ENCODE data around the gene KCNJ11.

Gene KCNJ11

DNA sequence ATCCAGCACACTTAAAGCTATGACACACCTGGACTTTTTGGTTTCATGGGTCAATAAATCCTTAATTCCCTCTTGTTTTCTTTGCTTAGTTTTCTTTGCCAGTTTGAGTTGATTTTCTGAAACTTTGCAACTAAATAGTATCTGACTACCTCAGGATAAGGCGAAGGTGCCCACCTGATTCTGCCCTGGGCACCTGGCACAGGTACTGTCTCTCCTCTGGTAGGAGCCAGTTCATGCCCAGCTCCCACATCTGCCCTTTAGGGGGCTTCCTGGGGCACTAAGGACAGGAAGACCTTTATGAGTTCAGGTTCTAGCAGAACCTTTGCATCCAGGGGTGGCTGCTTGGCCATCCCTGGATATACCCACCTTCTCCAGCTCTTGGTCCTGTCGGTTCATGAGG, 19.6 kb upstream of the KCNJ11 start:
- no peak for DNase-seq

DNA sequence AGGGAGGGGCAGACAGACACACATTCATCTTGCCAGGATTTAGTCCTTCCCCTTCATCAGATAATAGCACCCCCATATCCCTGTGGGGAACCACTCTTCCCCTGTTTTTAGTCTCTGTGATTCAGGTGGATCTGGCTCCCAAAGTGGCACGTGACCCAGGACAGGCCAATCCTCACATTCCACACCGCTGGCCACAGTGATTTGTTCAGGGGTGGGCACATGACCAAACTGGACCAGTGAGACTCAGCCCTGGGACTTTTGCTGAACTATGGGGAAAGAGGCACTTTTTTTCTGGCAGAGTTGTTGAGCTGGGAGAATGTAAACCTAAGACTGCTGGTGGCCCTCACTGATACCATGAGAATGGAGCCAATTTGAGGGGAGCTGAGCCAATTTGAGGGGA, 19.1 kb upstream of the KCNJ11 start:
- no peak for DNase-seq

DNA sequence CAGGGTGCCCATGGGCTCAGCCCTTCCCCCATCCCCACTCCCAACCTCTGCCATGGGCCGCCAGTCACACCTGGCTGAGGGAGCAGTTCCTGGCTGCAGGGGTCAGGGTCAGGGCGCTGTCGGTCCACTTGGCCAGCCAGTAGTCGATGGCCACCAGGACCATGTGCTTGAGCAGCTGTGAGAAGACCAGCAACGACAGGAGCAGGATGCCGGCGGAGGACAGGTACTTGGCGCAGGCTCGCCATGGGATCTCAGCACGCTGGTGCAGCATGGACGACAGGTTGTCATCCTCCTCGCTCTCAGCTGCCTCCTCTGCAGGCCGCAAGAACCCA, 18.3 kb upstream of the KCNJ11 start:
- DNase-seq, result no peak

DNA sequence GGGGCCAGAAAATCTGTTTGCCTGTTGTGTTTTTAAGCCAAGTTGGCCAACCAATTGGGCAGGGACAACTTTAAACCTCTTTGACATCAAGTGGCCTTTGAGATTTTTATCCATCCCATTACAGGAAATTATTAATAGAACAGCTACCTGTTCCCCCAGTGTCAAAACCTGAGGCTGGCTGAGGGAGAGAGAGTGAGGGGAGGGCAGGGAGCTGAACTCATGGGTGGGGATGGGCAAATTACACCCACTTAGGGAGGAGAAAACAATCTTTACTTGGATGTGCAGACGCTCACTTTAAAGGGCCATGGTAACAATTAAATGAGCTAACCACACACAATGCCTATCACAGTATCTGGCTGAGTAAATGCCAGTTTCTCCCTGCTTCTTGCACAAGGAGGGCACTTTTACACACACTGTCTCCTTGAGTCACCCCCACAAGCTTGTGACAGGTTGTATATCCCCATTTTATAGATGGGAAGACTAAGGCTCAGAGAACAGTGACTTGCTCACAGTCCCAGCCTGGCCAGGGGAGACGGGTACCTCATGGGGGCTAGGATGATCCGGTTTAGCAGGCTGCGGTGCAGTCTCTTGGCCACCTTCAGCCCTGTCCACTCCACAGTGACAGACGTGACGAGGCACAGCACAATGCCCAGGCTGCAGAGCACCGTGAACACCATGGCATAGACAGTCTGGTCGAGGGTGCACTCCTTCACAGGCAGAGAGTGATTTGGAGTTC, 17.8 kb upstream of the KCNJ11 start:
- no peak for DNase-seq

DNA sequence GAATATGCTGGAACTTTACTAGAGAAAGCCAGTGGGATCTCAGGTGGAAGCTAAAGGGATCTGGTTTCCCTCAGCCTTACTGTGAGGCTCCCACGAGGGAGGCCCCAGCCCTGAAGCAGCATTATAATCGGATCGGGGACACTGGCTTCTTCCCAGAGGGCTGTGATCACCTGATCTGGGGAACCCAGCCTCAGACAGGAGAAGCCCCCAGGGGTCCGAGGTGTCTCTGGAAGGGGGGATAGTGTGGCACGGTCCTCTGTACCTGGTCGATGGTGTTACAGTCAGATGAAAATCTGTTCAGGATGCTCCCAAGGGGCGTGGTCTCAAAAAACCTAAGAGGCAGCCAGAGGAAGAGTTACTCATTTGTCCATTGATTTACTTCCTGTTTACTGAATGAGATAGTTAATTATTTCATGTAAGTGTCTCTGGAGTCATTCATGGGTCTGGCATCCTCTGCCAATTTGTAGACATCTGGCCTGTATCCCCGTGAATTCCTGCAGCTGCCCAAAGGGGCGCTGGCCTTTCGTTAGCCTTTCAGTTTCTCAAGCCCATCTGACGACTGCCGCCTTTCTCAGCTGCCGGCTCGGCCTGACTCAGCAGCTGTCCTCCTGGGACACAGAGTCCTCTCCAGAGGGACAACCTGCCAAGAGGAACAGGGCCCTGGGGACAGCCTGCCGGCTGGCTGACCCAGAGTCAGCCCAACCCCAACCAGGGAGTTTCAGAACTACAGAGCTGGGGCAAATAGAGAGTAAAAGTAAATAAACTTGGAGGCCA, 17.0 kb upstream of the KCNJ11 start:
- DNase-seq, result no peak

DNA sequence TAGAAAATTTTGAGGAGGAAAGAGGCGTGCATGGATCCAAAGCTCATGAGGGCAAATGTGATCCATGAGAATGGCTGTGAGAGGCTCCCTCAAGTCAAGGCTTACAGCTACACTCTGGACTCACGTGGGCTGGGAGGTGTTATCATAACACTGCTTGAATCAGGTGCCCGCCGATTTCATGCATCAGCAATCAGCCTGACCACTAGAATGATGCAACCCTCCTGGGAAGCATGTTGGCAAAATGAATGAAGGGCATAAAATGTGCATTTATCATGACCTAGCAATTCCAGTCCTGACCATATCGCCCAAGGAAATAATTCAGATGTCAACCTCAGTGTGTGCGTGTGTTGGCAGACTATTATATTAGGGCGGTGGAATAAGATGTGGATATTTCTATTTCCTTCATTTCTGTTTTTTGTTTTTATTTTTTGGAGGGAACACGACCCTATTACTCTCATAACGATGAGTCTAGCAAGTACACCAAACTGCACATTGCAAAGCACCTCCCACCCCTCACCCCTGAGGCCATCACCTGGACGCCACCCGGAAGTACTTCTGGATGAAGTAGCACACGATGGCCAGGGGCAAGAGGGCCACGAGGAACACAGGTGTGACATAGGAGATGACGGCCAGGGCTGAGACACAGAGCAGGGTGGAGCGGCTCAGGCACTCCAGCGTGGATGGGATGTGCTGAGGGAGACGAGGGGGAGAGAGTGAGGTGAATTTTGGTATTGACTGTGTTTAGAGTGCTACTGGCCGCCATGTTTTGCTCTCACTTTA, 15.7 kb upstream of the KCNJ11 start:
- no peak for DNase-seq

DNA sequence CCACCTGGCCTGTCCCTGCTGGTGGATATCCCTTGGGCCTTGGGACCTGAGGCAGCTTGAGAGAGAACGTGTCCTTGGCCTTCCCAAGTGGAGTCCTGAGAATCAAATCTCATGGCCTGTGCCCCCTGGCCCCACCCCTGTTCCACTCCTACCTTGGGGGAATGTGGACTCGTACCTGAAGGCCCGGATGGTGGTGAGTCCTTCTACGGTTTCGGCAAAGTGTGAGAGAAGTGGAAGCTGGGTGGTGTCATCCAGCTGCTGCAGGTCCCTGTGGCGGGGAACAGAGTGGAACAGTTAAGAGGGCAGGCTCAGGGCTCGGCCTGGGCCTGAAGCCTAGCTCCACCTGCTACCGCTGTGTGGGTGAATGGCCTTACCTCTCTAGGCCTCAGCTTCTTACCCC, 14.0 kb upstream of the KCNJ11 start:
- no peak for DNase-seq

DNA sequence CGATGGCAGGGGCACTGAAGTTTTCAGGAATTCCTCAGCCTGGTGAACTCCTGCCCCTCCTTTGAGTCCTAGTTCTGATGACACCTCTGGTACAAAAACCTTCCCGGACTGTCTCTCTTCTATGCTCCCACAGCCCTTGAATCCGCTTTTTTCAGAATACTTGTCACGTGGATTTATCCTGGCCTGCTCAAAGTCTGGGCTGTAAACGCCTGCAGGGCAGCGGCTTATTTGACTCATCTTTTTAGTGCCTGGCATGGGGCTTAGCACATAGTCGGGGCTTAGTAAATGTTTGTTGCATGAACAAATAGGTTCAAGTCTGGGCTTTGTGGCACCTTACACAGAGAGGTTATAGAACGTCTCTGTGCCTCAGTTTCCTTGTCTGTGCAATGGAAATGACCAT, 13.4 kb upstream of the KCNJ11 start:
- DNase-seq, result no peak

DNA sequence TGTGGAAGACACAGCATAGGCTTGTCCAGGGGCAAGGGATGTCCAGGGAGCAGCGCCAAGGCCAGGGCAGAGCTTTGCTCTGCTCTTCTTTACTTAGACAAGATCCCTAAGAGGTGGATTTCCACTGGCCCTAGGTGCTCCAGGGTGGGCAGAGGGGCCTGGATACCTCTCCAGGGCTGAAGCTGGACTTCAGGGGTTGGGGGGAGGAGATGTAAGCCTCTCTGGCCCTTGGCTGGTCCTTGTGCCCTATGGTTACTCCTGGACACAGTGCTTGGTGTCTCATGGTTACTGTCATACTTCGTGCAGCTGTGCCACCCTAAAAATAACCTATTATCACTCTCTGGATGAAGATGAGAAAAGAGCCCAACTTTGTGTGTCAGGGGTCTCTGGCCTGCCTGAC, 12.9 kb upstream of the KCNJ11 start:
- no peak for DNase-seq

DNA sequence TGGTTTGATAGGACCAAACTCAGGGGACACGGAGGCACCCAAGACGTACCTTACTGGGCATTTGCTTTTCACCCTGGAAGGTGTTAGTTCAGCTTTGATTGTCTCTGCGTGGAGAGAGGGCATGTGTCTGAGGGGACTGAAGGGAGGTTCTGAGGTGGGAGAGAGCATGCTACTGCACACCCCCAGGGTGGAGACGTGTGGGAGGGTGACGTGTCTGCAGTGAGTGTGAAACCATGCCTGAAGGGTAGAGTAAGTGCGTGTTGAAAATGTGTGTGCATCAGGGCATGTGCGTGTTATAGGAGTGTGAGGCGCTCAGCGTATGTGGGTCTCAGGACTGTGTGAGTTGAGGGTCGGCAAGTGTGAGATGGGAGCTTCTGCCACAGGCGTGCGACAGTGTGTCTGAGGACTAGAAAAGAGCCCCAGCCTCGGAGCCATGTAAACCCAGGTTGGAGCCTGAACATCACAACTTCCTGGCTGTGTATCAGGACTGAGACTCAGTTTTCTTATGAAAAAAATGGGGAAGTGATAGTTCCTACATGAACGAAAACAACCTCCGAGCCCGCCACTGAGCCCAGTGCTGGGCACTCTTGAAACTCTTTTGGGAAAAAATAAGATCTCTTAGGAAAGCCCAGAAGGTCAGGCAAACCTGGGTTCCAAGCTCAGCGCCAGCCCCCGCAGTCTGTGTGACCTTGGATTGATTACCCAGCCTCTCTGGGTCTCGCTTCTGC, 11.8 kb upstream of the KCNJ11 start:
- DNase-seq, result no peak

DNA sequence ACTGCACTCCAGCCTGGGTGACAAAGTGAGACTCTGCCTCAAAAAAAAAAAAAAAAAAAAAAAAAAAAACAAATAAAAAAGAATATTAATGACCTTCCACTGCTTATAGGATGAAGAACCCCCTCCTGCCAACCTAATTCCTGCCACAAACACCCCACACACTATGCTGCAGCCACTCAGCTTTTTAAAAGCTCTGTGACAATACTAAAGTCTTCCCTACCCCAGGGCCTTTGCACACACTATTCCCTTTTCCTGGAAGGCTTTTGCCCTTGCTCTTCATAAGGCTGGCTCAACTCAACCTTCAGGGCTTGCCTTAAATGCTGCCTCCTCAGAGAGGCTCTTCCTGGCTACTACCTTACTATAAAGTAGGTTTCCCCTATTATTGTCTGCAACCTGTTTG, 10.8 kb upstream of the KCNJ11 start:
- no peak for DNase-seq

DNA sequence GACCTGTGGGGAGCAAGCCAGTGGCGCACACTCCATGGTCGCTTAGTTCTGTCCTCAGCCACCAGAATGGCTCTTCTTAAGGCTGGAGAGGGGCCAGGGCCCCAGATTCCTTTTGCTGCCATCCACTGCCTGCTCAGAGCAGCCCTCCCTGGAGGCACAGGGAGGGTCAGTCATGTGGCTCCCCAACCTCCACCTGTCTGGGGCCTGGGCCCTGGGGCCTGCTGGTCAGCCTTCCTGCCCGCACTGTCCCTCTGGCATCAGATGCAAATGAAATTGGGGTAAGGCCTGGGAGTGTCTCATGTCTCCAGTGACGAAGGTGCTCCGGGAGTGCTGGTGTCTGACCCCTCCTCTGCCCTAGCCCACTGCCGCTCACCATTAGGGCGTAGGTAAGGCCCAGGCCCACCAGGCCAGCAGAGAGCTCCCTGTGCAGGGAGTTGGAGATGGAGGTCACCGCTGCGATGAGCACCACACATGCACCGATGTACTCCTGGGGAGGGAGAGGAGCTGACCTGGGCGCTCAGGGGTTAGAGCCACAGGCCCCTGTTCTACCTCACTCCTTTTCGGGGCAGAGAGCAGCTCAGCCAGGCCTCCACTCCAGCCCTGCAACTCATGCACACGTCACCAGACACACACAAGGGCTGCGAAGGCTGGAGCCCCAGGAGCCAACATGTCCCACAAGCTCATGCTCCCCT, 9.0 kb upstream of the KCNJ11 start:
- no peak for DNase-seq

DNA sequence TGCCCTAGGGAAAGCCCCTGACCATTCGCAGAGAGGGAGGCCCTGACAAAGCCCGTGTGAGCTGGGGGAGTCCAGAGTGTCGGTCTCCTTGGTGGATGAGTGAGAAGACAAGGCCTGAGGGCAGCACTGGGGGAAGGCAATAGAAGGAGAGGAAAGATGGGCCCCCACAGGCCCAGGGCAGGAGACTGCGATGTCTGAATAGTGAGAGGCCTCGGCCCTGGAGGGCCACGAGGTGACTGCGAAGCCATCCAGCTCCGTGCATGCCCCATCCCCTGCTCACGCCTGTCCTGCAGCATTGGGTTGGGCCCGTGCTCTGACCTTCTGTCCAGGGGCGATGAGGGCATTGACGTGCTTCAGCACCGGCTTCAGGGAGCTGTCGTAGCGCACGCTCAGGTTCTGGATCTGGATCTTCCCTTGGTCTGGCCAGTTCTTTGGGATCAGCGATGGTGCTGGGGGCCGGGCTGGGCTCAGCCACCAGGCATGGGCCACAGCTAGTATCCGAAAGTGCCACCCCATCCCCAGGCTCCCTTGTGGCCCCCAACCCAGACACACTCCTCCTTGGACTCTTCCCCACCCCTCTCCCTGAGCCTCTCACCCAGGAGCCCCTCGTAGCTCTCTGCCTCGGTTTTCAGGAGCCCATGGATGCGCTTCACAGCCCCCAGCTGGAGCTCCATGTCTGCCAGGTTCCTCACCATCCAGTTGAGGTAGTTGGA, 8.3 kb upstream of the KCNJ11 start:
- DNase-seq, result no peak

DNA sequence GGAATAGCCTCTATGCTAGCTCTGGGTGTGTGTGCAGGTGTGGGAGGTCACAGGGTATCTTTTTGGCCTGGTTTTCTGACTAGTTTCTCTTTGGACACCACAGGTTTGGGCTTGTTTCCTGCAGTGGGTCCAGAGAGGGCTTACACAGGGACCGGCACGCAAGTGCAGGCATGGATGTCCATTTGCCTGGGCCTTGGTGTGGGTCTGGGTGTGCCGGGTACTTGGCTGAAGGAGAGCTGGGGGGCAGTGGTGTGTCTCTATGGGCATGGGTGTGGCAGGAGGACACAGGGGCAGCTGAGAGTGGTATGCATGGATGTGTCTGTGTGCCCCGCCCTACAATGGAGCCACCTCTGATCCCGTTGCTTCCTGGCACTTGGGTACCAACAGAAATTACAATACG, 7.5 kb upstream of the KCNJ11 start:
- DNase-seq, result no peak

DNA sequence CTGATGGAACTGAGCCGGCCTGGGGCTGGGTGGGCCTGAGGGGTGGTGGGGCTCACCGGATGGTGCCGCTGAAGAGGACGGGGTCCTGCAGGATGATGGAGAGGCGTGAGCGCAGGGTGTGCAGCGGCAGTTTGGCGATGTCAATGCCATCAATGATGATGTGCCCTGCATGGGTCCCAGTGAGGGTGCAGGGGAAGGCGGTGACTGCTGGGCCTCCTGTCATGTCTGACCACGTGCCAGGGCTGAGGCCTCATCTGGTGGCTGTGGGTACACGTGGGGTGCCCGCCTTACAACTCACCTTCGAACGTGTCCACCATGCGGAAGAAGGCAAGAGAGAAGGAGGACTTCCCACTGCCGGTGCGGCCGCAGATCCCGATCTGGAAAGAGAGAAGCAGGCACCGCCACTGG, 7.1 kb upstream of the KCNJ11 start:
- DNase-seq, result no peak

DNA sequence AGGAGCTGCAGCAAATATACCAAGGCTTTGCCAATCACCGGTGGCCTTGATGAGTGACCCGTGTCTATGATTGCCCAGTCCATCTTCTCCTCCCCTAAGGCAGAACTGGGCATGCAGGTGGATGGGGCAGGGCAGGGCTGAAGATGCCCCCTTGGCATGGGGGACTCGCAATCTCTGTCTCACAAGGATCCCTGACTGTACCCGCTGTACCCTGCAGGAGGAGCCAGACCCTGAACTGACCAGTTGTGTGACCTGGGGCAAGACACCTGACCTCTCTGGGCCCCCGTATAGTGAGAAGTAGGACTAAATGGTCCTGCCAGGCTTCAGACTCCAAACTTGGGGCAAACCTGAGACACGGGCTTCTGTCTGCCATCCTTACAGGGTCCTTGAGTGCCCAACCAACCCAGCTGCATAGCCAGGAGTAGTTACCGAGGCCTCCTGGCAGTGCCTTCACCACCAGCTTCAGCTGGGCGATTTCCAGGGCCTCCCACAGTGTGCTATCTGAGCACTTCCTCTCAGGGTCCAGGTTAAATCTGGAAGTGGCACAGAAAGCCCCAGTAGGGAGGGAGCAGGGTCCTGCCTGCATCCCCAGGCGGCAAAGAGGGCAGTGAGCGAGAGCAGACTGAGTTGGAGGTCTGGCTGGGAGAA, 6.4 kb upstream of the KCNJ11 start:
- no peak for DNase-seq

DNA sequence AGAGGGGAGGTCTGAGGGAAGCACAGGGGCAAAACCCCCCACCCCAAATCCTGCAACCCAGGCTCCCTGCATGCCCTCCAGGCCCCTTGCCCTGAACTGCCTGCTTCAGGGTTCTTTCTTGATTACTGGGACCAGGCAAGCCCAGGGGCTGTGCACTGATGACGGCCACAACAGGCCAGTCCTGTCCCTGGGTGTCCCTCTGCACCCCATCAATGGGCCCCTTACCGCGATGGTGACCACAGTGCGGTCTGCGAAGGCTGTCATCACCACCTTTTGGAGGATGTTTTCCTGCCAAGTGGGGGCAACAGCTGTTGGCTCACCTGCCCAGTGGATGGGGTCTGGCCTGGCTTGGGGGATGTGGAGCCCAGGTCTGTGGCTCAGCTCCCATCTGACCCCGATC, 5.0 kb upstream of the KCNJ11 start:
- DNase-seq, result no peak

DNA sequence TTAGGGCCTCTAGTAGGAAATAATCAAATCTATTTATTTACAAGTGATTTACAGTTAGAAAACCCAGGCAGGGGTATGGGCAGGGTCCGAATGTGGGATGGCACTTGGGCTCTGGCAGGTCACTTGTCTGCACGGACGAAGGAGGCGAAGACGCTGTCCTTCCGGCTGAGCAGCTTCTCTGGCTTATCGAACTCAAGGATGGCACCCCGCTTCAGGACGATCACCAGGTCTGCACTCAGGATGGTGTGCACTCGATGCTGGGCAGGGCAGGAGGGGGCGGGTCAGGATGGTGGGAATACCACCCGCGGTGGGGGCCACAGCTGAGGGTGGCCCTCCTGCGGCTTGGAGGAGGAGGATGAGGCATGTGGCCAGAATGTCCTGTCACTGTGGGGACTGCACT, 4.4 kb upstream of the KCNJ11 start:
- DNase-seq, result no peak

DNA sequence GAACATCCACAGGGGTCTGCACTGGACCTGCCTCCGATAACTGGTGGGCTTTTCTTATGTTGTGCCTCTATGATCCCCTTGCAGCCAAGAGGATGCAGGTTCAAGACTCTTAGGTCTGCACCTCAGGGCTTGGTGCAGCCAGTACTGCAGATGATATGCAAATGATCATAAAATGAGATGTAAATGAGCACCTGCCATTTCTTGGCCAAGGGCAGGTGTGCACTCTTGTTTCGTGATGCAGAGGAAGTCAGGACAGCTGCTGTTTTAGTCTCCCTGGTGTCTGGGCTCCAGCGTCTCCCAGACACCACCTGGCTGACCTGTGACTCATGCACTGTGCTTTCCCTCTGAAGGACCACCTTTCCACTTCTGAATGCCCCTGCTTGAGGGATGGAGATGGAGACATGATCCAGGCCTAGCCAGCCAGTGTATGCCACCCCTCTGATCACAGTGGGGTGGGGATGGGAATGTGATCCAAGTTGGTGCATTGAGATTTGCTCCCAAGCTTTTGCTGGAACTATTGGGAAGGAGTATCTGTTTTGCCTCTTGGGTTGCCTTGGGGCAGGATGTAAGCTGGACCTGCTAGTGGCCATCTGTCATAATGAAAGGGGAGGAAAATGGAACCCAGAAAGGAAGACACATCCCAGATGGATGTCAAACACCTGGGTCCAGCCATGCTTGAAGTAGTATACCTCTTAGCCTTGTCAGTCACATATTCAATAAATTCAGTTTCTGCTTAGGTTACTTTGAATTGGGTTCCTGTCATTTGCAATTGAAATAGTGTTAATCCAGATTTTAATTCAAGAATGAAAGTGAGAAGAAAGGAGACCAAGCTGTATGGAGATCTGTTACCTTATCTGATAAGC, 3.3 kb upstream of the KCNJ11 start:
- DNase-seq, result no peak

DNA sequence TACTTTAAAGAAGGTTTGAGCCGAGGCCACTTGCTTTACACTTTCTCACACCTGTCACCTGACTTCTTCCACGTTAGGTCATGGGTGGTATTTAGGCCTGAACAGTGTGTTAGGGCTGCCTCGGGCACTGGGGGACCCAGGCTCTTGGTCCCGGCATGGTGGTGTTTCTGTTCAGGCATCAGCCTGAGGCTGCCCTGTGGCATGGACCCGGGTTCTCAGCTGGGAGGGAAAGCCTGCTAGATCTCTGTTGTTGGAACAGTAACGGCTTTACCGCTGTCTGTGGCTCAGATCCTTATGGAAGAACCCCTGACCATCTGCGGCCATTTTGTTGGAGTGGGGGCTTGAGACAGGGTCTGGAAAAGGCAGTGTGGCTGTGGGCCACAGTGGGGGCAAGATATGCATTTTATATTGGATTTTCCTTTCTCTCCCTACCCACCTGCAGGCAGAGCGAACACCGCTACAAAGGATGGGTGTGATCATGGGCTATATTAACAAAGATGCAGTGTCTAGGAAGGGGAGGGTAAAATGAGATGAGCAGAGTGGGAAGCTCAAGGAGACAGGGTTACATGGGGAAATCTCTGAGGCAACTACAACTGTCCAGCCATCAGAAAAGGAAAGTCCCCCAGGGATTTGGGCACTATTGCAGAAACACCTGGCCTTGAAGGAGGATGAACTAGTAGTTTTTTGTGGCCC, 1.6 kb upstream of the KCNJ11 start:
- no peak for DNase-seq
